ENCODE data around the gene ZNF581.

Gene ZNF581

DNA sequence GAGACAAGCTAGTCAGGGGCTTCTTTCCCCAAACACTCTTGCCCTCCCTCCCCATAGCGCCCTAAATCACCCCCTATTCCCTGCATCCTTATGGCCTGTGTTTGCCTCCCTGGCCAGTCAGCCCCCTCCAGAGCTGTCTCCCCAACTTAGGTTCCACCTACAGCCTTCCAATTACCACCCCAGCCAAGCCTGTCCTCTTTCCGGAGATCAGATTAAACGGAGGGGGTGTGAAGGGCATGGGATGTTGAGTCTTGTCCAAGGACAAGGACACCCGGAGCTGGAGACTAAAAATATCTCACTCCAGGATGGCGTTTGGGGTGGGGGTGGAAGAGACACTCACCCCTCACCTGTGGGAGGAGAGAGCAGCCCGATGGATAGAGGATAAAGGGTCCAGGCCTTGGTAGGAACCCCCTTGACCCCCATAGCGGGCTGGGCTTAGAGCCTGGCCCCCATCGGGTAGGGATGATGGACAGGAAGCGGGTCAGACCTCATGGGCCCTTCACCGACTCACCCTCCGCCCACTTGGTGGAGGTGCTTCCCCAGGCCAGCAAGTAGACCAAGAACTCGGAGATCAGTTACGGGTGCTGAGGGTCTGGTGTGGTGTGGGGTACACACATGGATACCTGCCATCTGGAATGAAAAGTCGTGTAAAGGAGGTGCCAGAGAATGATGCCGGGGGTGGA lies 32.0 kb upstream of the ZNF581 start:
- no peak overlapping the region for H3K4me3 ChIP-seq (ENCODE audit: low read depth, low read length)
- no peak for DNase-seq (ENCODE audit: low read depth)
- TF ChIP-seq, protein P1, sequence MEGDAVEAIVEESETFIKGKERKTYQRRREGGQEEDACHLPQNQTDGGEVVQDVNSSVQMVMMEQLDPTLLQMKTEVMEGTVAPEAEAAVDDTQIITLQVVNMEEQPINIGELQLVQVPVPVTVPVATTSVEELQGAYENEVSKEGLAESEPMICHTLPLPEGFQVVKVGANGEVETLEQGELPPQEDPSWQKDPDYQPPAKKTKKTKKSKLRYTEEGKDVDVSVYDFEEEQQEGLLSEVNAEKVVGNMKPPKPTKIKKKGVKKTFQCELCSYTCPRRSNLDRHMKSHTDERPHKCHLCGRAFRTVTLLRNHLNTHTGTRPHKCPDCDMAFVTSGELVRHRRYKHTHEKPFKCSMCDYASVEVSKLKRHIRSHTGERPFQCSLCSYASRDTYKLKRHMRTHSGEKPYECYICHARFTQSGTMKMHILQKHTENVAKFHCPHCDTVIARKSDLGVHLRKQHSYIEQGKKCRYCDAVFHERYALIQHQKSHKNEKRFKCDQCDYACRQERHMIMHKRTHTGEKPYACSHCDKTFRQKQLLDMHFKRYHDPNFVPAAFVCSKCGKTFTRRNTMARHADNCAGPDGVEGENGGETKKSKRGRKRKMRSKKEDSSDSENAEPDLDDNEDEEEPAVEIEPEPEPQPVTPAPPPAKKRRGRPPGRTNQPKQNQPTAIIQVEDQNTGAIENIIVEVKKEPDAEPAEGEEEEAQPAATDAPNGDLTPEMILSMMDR (IDR thresholded peaks at IDR 0.05; ENCODE audit: control insufficient read depth, extremely low read depth, insufficient read depth): no peak

DNA sequence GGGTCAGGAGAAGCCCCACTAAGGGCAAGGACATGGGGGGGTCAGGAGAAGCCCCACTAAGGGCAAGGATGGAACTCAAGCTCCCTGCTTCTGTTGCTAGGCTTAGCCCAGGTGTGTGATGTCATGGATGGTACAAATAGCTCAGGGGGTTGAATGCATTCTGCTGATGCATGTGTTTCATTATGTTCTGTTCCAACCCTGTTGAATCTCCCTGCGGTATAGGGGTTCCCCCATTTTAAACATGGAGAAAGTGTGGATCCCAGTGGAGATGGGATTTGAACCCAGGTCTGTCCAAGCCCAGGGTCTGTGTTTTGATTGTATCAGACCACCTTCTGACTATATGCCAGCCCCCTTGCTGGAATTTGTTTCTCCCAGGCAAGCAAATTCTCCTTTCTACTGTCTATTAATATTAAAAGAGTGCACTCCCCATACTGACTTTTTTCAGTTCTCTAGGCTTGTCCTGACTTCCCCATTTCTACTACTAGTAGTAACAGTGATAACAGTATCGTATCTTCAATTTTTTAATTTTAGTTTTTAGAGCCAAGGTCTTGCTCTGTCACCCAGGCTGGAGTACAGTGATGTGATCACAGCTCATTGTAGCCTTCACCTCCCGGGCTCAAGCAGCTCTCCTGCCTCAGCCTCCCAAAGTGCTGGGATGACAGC lies 31.3 kb upstream of the ZNF581 start:
- DNase-seq (ENCODE audit: low read depth): no peak
- no peak overlapping the region for H3K4me3 ChIP-seq (ENCODE audit: low read depth, low read length)
- TF ChIP-seq, protein P1 (IDR thresholded peaks at IDR 0.05; ENCODE audit: control insufficient read depth, extremely low read depth, insufficient read depth): no peak

DNA sequence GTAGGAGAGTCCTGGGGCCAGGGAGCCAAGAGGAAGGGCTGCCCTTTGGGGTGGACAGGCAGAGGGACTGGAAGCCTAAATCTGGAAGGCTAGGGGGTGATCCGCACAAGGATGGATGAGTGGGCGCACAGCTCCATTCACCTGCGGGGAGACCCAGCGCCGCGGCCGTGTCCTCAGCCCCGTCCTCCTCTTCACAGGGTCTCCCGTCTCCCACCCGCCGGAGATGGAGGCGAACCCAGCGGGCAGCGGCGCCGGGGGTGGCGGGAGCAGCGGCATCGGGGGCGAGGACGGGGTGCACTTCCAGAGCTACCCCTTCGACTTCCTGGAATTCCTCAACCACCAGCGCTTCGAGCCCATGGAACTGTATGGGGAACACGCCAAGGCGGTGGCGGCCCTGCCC lies 30.1 kb upstream of the ZNF581 start:
- TF ChIP-seq, protein P1 (IDR thresholded peaks at IDR 0.05; ENCODE audit: control insufficient read depth, extremely low read depth, insufficient read depth): no peak
- no peak for DNase-seq (ENCODE audit: low read depth)
- no peak overlapping the region for H3K4me3 ChIP-seq (ENCODE audit: low read depth, low read length)

DNA sequence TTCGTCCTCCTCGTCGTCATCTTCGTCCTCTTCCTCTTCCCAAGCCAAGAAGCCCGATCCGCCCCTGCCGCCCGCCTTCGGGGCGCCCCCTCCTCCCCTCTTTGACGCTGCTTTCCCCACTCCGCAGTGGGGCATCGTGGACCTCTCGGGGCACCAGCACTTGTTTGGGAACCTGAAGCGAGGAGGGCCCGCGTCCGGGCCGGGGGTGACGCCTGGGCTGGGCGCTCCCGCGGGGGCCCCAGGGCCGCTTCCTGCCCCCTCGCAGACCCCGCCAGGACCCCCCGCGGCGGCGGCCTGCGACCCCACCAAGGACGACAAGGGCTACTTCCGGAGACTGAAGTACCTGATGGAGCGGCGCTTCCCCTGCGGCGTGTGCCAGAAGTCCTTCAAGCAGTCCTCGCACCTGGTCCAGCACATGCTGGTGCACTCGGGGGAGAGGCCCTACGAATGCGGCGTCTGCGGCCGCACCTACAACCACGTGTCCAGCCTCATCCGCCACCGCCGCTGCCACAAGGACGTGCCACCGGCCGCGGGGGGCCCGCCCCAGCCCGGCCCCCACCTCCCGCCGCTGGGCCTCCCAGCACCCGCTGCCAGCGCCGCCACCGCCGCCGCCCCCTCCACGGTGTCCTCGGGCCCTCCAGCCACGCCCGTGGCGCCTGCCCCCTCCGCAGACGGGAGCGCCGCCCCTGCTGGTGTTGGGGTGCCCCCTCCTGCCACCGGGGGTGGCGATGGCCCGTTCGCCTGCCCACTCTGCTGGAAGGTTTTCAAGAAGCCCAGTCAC lies 29.3 kb upstream of the ZNF581 start:
- H3K4me3 ChIP-seq (ENCODE audit: low read depth, low read length): no peak overlapping the region
- no peak for DNase-seq (ENCODE audit: low read depth)
- TF ChIP-seq, protein P1 (IDR thresholded peaks at IDR 0.05; ENCODE audit: control insufficient read depth, extremely low read depth, insufficient read depth): no peak

GRCh38 chr19:55614711-55615542 lies 28.5 kb upstream of the ZNF581 start:
- no peak overlapping the region for H3K4me3 ChIP-seq (ENCODE audit: low read depth, low read length)
- no peak for DNase-seq (ENCODE audit: low read depth)
- TF ChIP-seq, protein P1 (IDR thresholded peaks at IDR 0.05; ENCODE audit: control insufficient read depth, extremely low read depth, insufficient read depth): no peak

GRCh38 chr19:55615543-55616394 lies 27.7 kb upstream of the ZNF581 start:
- DNase-seq (ENCODE audit: low read depth): no peak
- TF ChIP-seq, protein P1 (IDR thresholded peaks at IDR 0.05; ENCODE audit: control insufficient read depth, extremely low read depth, insufficient read depth): no peak
- no peak overlapping the region for H3K4me3 ChIP-seq (ENCODE audit: low read depth, low read length)
